K562 (cell line): ENCODE measurements around the gene LRRC8E. TPM values are rescaled to one million over a fixed set of nuclear protein-coding genes. Genes with fewer than 3 reads are reported as not detected.

Source experiments
- BDP1 ChIP-seq: IDR thresholded peaks from 3 replicates; pipeline ENCODE4 v1.6.1; 2011; ENCODE audit not compliant: insufficient read length, insufficient read depth
- CBFA2T2 ChIP-seq: fragments of 450-650 bp; conservative IDR thresholded peaks from 2 replicates; pipeline ENCODE4 v1.6.1; 2017; ENCODE audit warnings: mild to moderate bottlenecking
- CBX8 ChIP-seq: fragments of 200-600 bp; sonication (generic); IDR thresholded peaks from 2 replicates; pipeline ENCODE4 v1.6.1; 2012; ENCODE audit warnings: borderline replicate concordance, mixed run types, low read depth, mild to moderate bottlenecking, moderate library complexity, mixed read lengths, low read length, control low read depth, inconsistent platforms; ENCODE audit not compliant: poor library complexity, severe bottlenecking; ENCODE audit errors: extremely low read depth
- CEBPG ChIP-seq, 3 experiments: fragments of 200-800 bp in 1 of 3; sonication (Bioruptor generic) in 1 of 3; sonication (generic) in 1 of 3; formaldehyde crosslinking in 1 of 3; IDR thresholded peaks in 2 of 3; conservative IDR thresholded peaks in 1 of 3; 2 replicates each; pipeline versions ENCODE4 v1.6.1 to v1.8.0; 2016 to 2022; ENCODE audit warnings: missing compliant biosample characterization in 2 of 3, missing genetic modification characterization in 2 of 3, mild to moderate bottlenecking in 1 of 3, missing genetic modification reagents in 1 of 3
- EGR1 ChIP-seq: fragments of 450-650 bp; conservative IDR thresholded peaks from 2 replicates; pipeline ENCODE4 v1.6.1; 2017; ENCODE audit warnings: mild to moderate bottlenecking
- MAX ChIP-seq: sonication (generic); formaldehyde crosslinking; IDR thresholded peaks from 2 replicates; pipeline ENCODE4 v1.9.0; 2022; ENCODE audit warnings: mild to moderate bottlenecking, missing genetic modification reagents
- PBX2 ChIP-seq, 2 experiments: IDR thresholded peaks in 1 of 2; conservative IDR thresholded peaks in 1 of 2; 2 replicates each; pipeline ENCODE4 v1.6.1; 2016; ENCODE audit warnings: low read depth in 2 of 2, mild to moderate bottlenecking in 1 of 2, missing compliant biosample characterization in 1 of 2, missing genetic modification characterization in 1 of 2, moderate library complexity in 1 of 2
- PTBP1 ChIP-seq: fragments of 200-400 bp; formaldehyde crosslinking; IDR thresholded peaks from 2 replicates; pipeline ENCODE4 v1.6.1; 2017; ENCODE audit warnings: low read depth, low read length
- RBM22 ChIP-seq: fragments of 200-400 bp; formaldehyde crosslinking; IDR thresholded peaks from 2 replicates; pipeline ENCODE4 v1.6.1; 2018; ENCODE audit warnings: low read length, low read depth; ENCODE audit not compliant: poor library complexity, severe bottlenecking
- RNF2 ChIP-seq: sonication (generic); IDR thresholded peaks from 2 replicates; pipeline ENCODE4 v1.6.1; 2016
- SMARCE1 ChIP-seq: fragments of 450-650 bp; IDR thresholded peaks from 2 replicates; pipeline ENCODE4 v1.7.1; 2016; ENCODE audit warnings: mild to moderate bottlenecking
- TAL1 ChIP-seq: fragments of 450-650 bp; IDR thresholded peaks from 2 replicates; pipeline ENCODE4 v1.6.1; 2016; ENCODE audit warnings: mild to moderate bottlenecking
- YY1 ChIP-seq, 3 experiments: IDR thresholded peaks; 2 replicates each; pipeline ENCODE4 v1.6.1; 2011; ENCODE audit warnings: low read length in 2 of 3, mild to moderate bottlenecking in 2 of 3, moderate library complexity in 2 of 3, borderline replicate concordance in 1 of 3, control low read depth in 1 of 3, low read depth in 1 of 3; ENCODE audit not compliant: insufficient read depth in 3 of 3, insufficient replicate concordance in 2 of 3, control insufficient read depth in 1 of 3, insufficient read length in 1 of 3; ENCODE audit errors: extremely low read depth in 1 of 3
- ZNF197 ChIP-seq: fragments of 200-800 bp; sonication (Bioruptor generic); IDR thresholded peaks from 2 replicates; pipeline ENCODE4 v1.6.1; 2016; ENCODE audit warnings: low read depth, missing genetic modification characterization, missing compliant biosample characterization
- ZNF224 ChIP-seq: sonication (generic); formaldehyde crosslinking; IDR thresholded peaks from 2 replicates; pipeline ENCODE4 v1.8.0; 2022; ENCODE audit warnings: mild to moderate bottlenecking, missing genetic modification reagents
- ZNF24 ChIP-seq: fragments of 450-650 bp; IDR thresholded peaks from 2 replicates; pipeline ENCODE4 v1.6.1; 2016
- ZNF316 ChIP-seq: fragments of 450-650 bp; IDR thresholded peaks from 2 replicates; pipeline ENCODE4 v1.6.1; 2016
- ZNF583 ChIP-seq: fragments of 250-450 bp; sonication (Bioruptor Pico); IDR thresholded peaks from 2 replicates; pipeline ENCODE4 v1.4.0; 2020
- ZNF655 ChIP-seq: fragments of 250-450 bp; sonication (Bioruptor Pico); IDR thresholded peaks from 2 replicates; pipeline ENCODE4 v1.5.0; 2021
- ZNF75A ChIP-seq: fragments of 450-650 bp; formaldehyde crosslinking; IDR thresholded peaks from 2 replicates; pipeline ENCODE4 v1.4.0; 2020; ENCODE audit warnings: mild to moderate bottlenecking
- polyA plus RNA-seq, 8 experiments: library from polyadenylated mRNA; depleted of rRNA in 4 of 8; stranded (reverse) in 5 of 8; unstranded in 3 of 8; fragments of >200 nt; fragmentation: Nextera tagmentation in 2 of 8; fragmentation: Illumina TruSeq in 1 of 8; extraction: Ambion mirVana in 2 of 8; extraction: Trizol in 1 of 8; gene quantifications; 2 replicates each; pipeline versions ENCODE4 v1.2.1 to v1.2.3, GENCODE V29; 2011 to 2014; ENCODE audit warnings: inconsistent platforms in 1 of 8, missing spikeins in 1 of 8
- total RNA-seq, 7 experiments: library from RNA; depleted of rRNA in 6 of 7; stranded (reverse); fragments of >200 nt in 6 of 7; fragmentation: Illumina TruSeq in 2 of 7; extraction: Trizol in 2 of 7; gene quantifications; 2 replicates each; pipeline versions ENCODE4 v1.2.1 to v1.2.3, GENCODE V29; 2011 to 2021; ENCODE audit warnings: low replicate concordance in 1 of 7
- TF ChIP-seq, protein P1 (sequence below): fragments of 250-450 bp; sonication (Bioruptor Pico); IDR thresholded peaks from 2 replicates; pipeline ENCODE4 v1.5.0; 2020; ENCODE audit warnings: mild to moderate bottlenecking
- TF ChIP-seq, protein P2 (sequence below): fragments of 250-450 bp; sonication (Bioruptor Pico); IDR thresholded peaks from 2 replicates; pipeline ENCODE4 v1.8.0; 2022; ENCODE audit warnings: moderate library complexity, mild to moderate bottlenecking, inconsistent platforms

Gene LRRC8E
- total and polyA plus RNA-seq, 9 of the 15 experiments (the other 6 are each of a cell fraction or from before 2014, with no cell fraction given), result 0.08 to 5.7 (median 3.5) TPM; not detected in 1

DNA sequence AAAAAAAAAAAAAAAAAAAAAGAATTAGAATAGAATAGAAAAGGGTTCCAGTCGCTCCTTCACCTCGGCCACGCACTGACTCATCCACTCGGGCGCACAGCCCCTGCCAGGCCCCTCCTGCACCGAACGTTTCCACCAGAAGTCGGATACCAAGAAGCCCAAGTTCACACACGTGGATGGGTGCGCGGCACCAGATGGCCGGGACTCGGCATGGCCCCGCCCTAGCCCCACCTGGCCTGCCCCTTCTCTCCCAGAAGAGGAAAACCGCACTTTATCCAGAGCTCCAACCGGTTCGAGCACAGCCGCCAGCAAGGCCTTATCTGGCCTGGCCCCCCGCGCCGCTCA lies 20.0 kb upstream of the LRRC8E start (continued):
- no peak for TF ChIP-seq PBX2 (CRISPR knock-in tag; IDR thresholded peaks at IDR 0.05; ENCODE audit: low read depth)
- TF ChIP-seq PBX2 (tag; conservative IDR thresholded peaks at IDR 0.05; ENCODE audit: low read depth), result no peak
- TF ChIP-seq RBM22, result no peak
- no peak for TF ChIP-seq EGR1
- TF ChIP-seq BDP1, result no peak
- TF ChIP-seq, protein P1, sequence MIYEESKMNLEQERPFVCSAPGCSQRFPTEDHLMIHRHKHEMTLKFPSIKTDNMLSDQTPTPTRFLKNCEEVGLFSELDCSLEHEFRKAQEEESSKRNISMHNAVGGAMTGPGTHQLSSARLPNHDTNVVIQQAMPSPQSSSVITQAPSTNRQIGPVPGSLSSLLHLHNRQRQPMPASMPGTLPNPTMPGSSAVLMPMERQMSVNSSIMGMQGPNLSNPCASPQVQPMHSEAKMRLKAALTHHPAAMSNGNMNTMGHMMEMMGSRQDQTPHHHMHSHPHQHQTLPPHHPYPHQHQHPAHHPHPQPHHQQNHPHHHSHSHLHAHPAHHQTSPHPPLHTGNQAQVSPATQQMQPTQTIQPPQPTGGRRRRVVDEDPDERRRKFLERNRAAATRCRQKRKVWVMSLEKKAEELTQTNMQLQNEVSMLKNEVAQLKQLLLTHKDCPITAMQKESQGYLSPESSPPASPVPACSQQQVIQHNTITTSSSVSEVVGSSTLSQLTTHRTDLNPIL (CRISPR knock-in tag), result no peak
- TF ChIP-seq YY1 (IDR thresholded peaks at IDR 0.05; ENCODE audit: borderline replicate concordance in 1 of 3, control insufficient read depth in 1 of 3, extremely low read depth in 1 of 3, insufficient read depth in 3 of 3, insufficient read length in 1 of 3, insufficient replicate concordance in 2 of 3, low read depth in 1 of 3, low read length in 2 of 3), result peak in 1 of 3 experiments; percentile 37
- no peak for TF ChIP-seq ZNF655 (CRISPR knock-in tag)
- peak; percentile 19; the same call in 1 of the 2 replicates for TF ChIP-seq TAL1
- TF ChIP-seq ZNF224, result no peak
- TF ChIP-seq ZNF316, result no peak
- TF ChIP-seq CBX8, result no peak
- no peak for TF ChIP-seq CEBPG (CRISPR knock-in tag; IDR thresholded peaks at IDR 0.05)
- TF ChIP-seq CEBPG (tag; conservative IDR thresholded peaks at IDR 0.05 in 1 of 2, IDR thresholded peaks at IDR 0.05 in 1 of 2), result no peak
- TF ChIP-seq PTBP1, result no peak
- no peak for TF ChIP-seq ZNF197 (CRISPR knock-in tag)
- no peak for TF ChIP-seq ZNF75A (CRISPR knock-in tag)
- TF ChIP-seq CBFA2T2, result peak; percentile 49
- TF ChIP-seq ZNF24, result no peak
- TF ChIP-seq MAX (CRISPR knock-in tag), result peak; percentile 84
- TF ChIP-seq, protein P2, sequence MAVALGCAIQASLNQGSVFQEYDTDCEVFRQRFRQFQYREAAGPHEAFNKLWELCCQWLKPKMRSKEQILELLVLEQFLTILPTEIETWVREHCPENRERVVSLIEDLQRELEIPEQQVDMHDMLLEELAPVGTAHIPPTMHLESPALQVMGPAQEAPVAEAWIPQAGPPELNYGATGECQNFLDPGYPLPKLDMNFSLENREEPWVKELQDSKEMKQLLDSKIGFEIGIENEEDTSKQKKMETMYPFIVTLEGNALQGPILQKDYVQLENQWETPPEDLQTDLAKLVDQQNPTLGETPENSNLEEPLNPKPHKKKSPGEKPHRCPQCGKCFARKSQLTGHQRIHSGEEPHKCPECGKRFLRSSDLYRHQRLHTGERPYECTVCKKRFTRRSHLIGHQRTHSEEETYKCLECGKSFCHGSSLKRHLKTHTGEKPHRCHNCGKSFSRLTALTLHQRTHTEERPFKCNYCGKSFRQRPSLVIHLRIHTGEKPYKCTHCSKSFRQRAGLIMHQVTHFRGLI (CRISPR knock-in tag), result no peak
- no peak for TF ChIP-seq ZNF583
- TF ChIP-seq SMARCE1, result 0 out of 2 replicates have a peak, but pooled peaks have one; percentile 30
- no peak for TF ChIP-seq RNF2
